NCI-H2227 (cell line): ENCODE measurements around the gene SPRR1B.
"Not testable (repeated sequence)": the region's sequence is repeated elsewhere in the genome, so short reads cannot be mapped to it uniquely, and the experiment has no call there.

Experiments
- DNase-seq: peaks from one replicate; lab custom pipeline; 2025; ENCODE audit not compliant: unreplicated experiment; lab: John Stamatoyannopoulos, UW

SPRR1B gene

GRCh38 chr1:153030895-153031294 is at the start of gene SPRR1B:
SPRR1B (plus strand) TSS chr1:153031203; CDS start chr1:153032346, 1,143 bp downstream.
- no peak for DNase-seq

- no peak for DNase-seq
Observed at GRCh38 chr1:152982076-152982475, 48.9 kb upstream of the SPRR1B start.

DNA sequence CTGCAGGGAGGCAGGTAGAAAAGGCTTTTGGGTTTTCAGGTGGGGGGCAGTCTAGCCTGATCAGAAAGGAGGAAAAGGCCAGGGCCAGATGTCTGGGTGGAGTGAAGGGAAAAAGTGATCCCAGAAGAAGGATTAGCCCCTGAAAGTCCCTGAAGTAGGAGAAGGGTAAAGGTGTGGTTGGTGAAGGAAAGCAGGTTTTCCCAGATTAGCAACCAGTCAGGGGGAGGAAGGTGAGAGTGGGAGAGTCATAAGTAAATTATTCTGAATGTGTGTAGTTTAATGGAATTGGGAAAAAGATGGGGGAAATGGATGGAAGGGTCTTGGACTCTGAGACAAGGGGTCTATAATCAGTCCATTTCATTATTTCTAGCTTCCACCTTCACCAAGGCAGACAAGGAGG is 47.8 kb upstream of the SPRR1B start:
- DNase-seq, result no peak

GRCh38 chr1:152983743-152984142 is 47.3 kb upstream of the SPRR1B start, which contains the start of gene SPRR1A:
SPRR1A (plus strand) TSS chr1:152984081; CDS start chr1:152985231, 1,150 bp downstream.
- no peak for DNase-seq

GRCh38 chr1:152986578-152986977 is 44.4 kb upstream of the SPRR1B start:
- DNase-seq, result no peak

- no peak for DNase-seq
Observed at GRCh38 chr1:152993186-152993585, 37.8 kb upstream of the SPRR1B start.

DNA sequence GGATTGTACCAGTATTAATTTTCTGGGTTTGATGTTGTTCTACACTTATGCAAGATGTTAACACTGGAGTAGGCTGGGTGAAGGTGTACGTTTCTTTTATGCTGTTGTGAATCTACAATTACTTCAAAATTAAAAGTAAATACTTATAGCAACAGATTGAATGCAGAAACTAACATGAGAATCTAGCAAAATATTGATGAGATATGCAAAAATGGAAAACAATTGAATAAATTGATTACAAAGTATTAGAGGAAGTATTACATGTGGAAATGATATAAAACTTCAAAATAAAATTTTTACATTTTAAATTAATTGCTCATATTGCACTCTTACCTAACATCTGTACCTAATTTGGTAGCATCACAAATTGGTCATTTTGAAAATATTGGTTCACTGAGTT is 35.2 kb upstream of the SPRR1B start:
- DNase-seq, result no peak

DNA sequence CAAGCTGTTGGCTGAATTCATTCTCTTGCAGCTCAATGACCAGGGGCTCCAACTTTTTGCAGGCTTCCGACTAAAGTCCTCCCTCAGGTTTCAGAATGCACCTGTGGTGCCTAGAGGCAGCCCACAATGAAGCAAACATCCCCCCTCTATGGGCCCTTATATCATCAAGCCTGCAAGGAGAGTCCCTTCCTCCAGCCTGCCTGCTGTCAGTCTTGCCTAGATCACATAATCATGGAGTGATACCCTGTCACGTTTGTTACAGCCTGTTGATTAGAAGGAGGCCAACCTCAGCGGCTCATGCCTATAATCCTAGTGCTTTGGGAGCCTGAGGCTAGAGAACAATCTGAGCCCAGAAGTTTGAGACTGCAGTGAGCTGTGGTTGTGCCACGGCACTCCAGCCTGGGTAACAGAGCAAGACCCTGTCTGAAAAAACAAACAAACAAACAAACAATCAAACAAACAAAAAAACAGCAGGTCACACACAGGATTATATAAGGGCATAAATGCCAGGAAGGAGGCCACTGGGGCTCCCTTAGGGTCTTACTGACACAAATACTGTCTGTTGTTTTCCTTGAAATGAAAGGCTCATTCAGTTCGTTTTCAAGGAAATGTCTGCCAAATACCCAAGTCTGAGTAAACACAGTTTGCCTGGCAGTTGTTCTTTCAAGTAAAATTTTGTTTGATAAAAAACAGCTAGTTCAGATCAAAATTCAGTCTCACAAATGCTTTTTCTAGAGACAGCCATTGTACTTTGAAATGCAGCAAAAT is 34.2 kb upstream of the SPRR1B start:
- DNase-seq, result no peak

DNA sequence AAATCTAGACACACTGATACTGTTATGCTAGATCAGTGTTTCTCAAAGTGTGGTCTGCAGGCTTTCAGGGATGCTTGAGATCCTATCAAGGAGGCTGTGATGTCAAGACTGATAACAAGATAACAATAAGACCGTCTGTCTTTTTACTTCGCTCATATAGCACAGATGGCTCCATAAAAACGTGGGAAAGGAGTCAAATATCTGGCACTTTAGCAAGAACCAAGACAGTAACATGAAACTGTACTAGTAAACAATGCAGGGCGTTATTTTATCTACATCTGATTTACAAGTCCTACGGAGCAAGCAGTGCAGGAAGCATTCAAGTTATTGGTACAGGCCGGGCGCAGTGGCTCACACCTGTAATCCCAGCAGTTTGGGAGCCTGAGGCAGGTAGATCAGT is 33.1 kb upstream of the SPRR1B start:
- DNase-seq, result no peak

DNA sequence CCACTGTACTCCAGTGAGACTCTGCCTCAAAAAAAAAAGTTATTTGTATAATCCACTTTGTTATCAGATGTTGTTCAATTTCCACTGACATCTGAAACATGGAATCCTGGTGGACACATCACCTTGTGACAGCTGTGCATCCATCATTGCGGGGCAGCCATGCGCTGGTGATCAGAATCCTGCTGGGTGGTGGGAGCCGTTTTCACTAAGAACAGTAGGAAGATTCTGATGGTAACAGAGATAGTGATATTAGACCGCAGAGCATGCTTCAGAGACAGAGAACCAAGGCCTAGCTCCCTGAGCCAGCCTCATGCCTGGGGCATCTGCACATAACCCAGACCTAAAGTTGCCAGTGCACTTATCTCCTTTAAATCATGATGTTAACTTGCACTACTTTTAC is 32.5 kb upstream of the SPRR1B start:
- DNase-seq, result no peak

- no peak for DNase-seq
Observed at GRCh38 chr1:152999818-153000217, 31.2 kb upstream of the SPRR1B start.

GRCh38 chr1:153000294-153000693 is 30.7 kb upstream of the SPRR1B start:
- DNase-seq, result no peak

- no peak for DNase-seq
Observed at GRCh38 chr1:153001382-153001781, 29.6 kb upstream of the SPRR1B start, which contains the start of gene SPRR3. SPRR3 (plus strand) TSS chr1:153001749; CDS start chr1:153003021, 1,272 bp downstream.

DNA sequence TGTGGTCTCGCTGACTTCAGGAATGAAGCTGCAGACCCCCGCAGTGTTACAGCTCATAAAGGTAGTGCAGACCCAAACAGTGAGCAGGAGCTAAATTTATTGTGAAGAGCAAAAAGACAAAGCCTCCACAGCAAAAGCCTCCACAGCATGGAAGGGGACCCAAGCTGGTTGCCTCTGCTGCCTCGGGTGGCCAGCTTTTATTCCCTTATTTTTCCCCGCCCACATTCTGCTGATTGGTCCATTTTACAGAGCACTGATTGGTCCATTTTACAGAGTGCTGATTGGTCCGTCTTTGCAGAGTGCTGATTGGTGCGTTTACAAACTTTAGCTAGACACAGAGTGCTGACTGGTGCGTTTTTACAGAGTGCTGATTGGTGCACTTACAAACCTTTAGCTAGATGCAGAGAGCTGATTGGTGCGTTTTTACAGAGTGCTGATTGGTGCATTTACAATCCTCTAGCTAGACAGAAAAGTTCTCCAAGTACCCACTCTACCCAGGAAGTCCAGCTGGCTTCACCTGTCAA is 19.7 kb upstream of the SPRR1B start:
- DNase-seq, result not testable (repeated sequence)

- DNase-seq, result not testable (repeated sequence)
Observed at GRCh38 chr1:153021829-153022228, 9.2 kb upstream of the SPRR1B start.

DNA sequence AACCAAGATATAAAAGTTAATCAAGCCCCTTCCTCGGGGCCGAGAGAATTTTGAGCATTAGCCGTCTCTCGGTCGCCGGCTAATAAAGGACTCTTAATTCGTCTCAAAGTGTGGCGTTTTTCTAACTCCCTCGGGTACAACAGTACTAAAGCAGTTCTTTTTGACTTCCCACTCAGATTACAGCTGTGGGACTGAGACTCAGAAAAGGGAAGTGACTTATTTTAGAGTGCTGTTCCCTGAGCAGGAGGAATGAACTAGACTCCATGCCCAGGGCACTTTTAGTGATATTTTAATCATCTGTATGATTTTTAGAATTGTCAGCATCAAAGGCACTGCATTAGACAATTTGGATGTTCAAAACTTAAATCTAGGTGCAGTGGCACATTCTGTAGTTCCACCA is 8.7 kb upstream of the SPRR1B start:
- not testable (repeated sequence) for DNase-seq

DNA sequence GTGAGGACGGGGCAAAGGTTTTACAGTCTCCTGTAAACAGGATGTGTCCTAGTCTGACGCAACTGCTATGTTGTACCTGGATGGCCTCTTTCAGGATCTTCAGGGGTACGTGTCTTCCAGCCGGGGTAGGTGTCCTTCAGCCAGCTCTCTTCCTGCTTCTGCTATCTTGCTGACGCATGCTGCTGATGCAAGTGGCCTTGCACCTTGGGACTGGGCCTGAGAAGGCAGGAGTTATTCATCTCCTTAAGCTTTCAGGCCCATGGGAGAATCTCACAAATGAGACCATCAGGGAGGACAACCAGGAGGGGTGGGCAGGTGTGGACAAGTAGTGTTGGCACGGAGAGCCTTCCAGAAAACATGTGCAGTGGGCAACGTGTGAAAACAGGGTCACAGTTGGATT is 7.9 kb upstream of the SPRR1B start:
- no peak for DNase-seq

- DNase-seq, result no peak
Observed at GRCh38 chr1:153024413-153024812, 6.6 kb upstream of the SPRR1B start.

DNA sequence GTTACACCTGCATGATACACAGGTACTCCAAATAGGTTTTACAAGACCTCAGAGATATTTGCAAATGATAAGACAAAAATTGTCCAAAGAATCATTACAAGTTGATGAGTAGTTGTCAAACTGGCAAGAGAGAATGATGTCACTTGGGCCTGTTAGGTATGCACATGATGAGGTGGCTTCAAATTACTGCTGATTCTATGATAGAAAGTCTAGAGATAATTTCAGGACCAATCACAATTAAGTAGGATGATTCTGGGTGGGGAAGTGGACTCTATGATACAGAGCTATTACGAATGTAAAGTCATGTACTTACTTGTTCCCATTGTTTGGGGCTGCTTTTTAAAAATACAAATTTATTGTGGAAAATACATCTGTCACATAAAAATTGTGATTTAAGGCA is 5.2 kb upstream of the SPRR1B start:
- DNase-seq, result no peak

GRCh38 chr1:153028766-153029165 is 2.2 kb upstream of the SPRR1B start:
- no peak for DNase-seq

- DNase-seq, result no peak
Observed at GRCh38 chr1:153032073-153032472, 1.1 kb downstream of the SPRR1B start.

DNA sequence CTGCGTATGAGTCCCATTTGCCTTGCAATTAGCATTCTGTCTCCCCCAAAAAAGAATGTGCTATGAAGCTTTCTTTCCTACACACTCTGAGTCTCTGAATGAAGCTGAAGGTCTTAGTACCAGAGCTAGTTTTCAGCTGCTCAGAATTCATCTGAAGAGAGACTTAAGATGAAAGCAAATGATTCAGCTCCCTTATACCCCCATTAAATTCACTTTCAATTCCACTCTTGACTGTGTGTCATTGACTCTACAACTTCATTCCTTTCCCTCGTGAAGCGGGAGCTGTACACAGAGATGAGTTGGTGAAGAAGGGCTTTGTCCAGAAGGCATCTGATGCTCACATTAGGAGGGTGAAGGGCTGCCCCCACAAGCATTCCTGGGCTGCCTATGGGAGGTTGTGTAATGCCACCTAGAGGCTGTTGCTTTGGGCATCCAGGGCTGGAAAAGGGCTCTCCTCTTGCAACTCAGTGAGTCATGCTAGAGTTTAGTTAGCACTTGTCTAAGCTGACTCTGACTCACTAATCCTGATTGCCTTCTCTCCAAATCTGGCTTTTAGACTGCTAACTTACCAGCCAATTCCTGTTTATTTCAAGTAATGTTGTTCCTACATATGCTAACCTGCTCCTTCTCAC is 1.8 kb downstream of the SPRR1B start:
- DNase-seq, result no peak
